T-helper 2 cell treated with Interferon-gamma antibody and Interleukin-4, amounts not matched to agents 5 μg/mL and 100 μg/mL, for 36 hours (primary cell): ENCODE results near the gene B4GAT1.
A peak's percentile ranks its signal among the peaks of the same experiment; 100 is the strongest.
"Not testable (repeated sequence)": the region's sequence is repeated elsewhere in the genome, so short reads cannot be mapped to it uniquely, and the experiment has no call there.

ENCODE experiments used
- DNase-seq: peaks from one replicate; pipeline ENCODE4 v3.0.0; 2021; ENCODE audit warnings: low spot score
- H3K27ac Mint-ChIP-seq: one replicate; pipeline ENCODE4 v1.8.0; 2021; ENCODE audit warnings: mild to moderate bottlenecking, mixed read lengths
- H3K27me3 Mint-ChIP-seq: one replicate; pipeline ENCODE4 v1.8.0; 2021; ENCODE audit warnings: low read depth, mixed read lengths
- H3K36me3 Mint-ChIP-seq: one replicate; pipeline ENCODE4 v1.8.0; 2021; ENCODE audit warnings: low read depth, mixed read lengths
- H3K4me1 Mint-ChIP-seq: one replicate; pipeline ENCODE4 v1.8.0; 2021; ENCODE audit warnings: low read depth, mixed read lengths
- H3K4me3 Mint-ChIP-seq: one replicate; pipeline ENCODE4 v1.8.0; 2022; ENCODE audit warnings: mild to moderate bottlenecking, moderate library complexity, mixed read lengths
- H3K9me3 Mint-ChIP-seq: one replicate; pipeline ENCODE4 v1.8.0; 2021; ENCODE audit warnings: mixed read lengths

B4GAT1 gene

GRCh38 chr11:66327171-66328030 is 20.0 kb downstream of the B4GAT1 start:
- Mint-ChIP-seq H3K4me3 (peak overlapping the region; percentile 6), H3K4me1 (peaks cover 20% of the 10 kb centered on the region), H3K27ac (peak overlapping the region; percentile 62), H3K36me3 (no peaks in the 10 kb centered on the region), H3K27me3 (no peaks in the 10 kb centered on the region), H3K9me3 (no peaks in the 10 kb centered on the region)
- no peak for DNase-seq

GRCh38 chr11:66326261-66327111 is 20.9 kb downstream of the B4GAT1 start:
- Mint-ChIP-seq H3K27ac (peak overlapping the region; percentile 70), H3K36me3 (no peaks in the 10 kb centered on the region), H3K27me3 (no peaks in the 10 kb centered on the region), H3K4me3 (no peak overlapping the region), H3K4me1 (peaks cover 20% of the 10 kb centered on the region), H3K9me3 (no peaks in the 10 kb centered on the region)
- DNase-seq = no peak

GRCh38 chr11:66325263-66325671 is 22.2 kb downstream of the B4GAT1 start:
- no peak overlapping the region for H3K27ac Mint-ChIP-seq
- H3K27me3 Mint-ChIP-seq = peaks cover 1% of the 10 kb centered on the region
- no peak for DNase-seq
- no peaks in the 10 kb centered on the region for H3K36me3 Mint-ChIP-seq
- H3K9me3 Mint-ChIP-seq = peaks cover 2% of the 10 kb centered on the region
- peaks cover 20% of the 10 kb centered on the region for H3K4me1 Mint-ChIP-seq
- H3K4me3 Mint-ChIP-seq = no peak overlapping the region

GRCh38 chr11:66324664-66325063 is 22.8 kb downstream of the B4GAT1 start:
- Mint-ChIP-seq H3K27ac (no peak overlapping the region), H3K4me1 (peaks cover 20% of the 10 kb centered on the region), H3K9me3 (peaks cover 8% of the 10 kb centered on the region), H3K27me3 (peaks cover 5% of the 10 kb centered on the region), H3K4me3 (no peak overlapping the region), H3K36me3 (no peaks in the 10 kb centered on the region)
- DNase-seq = no peak

GRCh38 chr11:66323684-66324083 is 23.7 kb downstream of the B4GAT1 start:
- Mint-ChIP-seq H3K27me3 (peaks cover 5% of the 10 kb centered on the region), H3K9me3 (peaks cover 8% of the 10 kb centered on the region), H3K4me3 (no peak overlapping the region), H3K36me3 (no peaks in the 10 kb centered on the region), H3K27ac (no peak overlapping the region), H3K4me1 (peaks cover 26% of the 10 kb centered on the region)
- no peak for DNase-seq

- Mint-ChIP-seq H3K4me1 (peaks cover 26% of the 10 kb centered on the region), H3K4me3 (no peak overlapping the region), H3K27ac (no peak overlapping the region)
These were observed 24.5 kb downstream of the B4GAT1 start for GRCh38 chr11:66322732-66323427.

GRCh38 chr11:66321606-66322005 is 25.8 kb downstream of the B4GAT1 start:
- Mint-ChIP-seq H3K36me3 (no peaks in the 10 kb centered on the region), H3K4me3 (no peak overlapping the region), H3K27ac (no peak overlapping the region), H3K27me3 (peaks cover 5% of the 10 kb centered on the region), H3K4me1 (peaks cover 25% of the 10 kb centered on the region), H3K9me3 (peaks cover 8% of the 10 kb centered on the region)
- no peak for DNase-seq

More at GRCh38 chr11:66322732-66323427, 24.5 kb downstream of the B4GAT1 start:
- Mint-ChIP-seq H3K9me3 (peaks cover 8% of the 10 kb centered on the region), H3K36me3 (no peaks in the 10 kb centered on the region), H3K27me3 (peaks cover 5% of the 10 kb centered on the region)
- no peak for DNase-seq

- H3K27ac Mint-ChIP-seq, H3K27me3 Mint-ChIP-seq, DNase-seq, H3K36me3 Mint-ChIP-seq, H3K4me3 Mint-ChIP-seq, H3K9me3 Mint-ChIP-seq: not testable (repeated sequence)
- H3K4me1 Mint-ChIP-seq = peaks cover 20% of the 10 kb centered on the region
These were observed 26.7 kb downstream of the B4GAT1 start for GRCh38 chr11:66320748-66321147.

GRCh38 chr11:66320289-66320688 is 27.1 kb downstream of the B4GAT1 start:
- not testable (repeated sequence) for DNase-seq, H3K27me3 Mint-ChIP-seq, H3K9me3 Mint-ChIP-seq, H3K27ac Mint-ChIP-seq, H3K4me3 Mint-ChIP-seq, H3K36me3 Mint-ChIP-seq
- H3K4me1 Mint-ChIP-seq = peaks cover 19% of the 10 kb centered on the region

GRCh38 chr11:66318600-66318970 is 28.8 kb downstream of the B4GAT1 start:
- Mint-ChIP-seq H3K27me3 (peaks cover 7% of the 10 kb centered on the region), H3K4me3 (no peak overlapping the region), H3K4me1 (peaks cover 25% of the 10 kb centered on the region), H3K36me3 (no peaks in the 10 kb centered on the region), H3K27ac (peak overlapping the region; percentile 22), H3K9me3 (peaks cover 8% of the 10 kb centered on the region)
- no peak for DNase-seq

GRCh38 chr11:66317723-66318599 is 29.5 kb downstream of the B4GAT1 start:
- H3K4me3 Mint-ChIP-seq = no peak overlapping the region
- peak overlapping the region; percentile 71 for H3K27ac Mint-ChIP-seq
- peaks cover 25% of the 10 kb centered on the region for H3K4me1 Mint-ChIP-seq
- DNase-seq = no peak
- peaks cover 7% of the 10 kb centered on the region for H3K27me3 Mint-ChIP-seq
- peaks cover 8% of the 10 kb centered on the region for H3K9me3 Mint-ChIP-seq
- H3K36me3 Mint-ChIP-seq = no peaks in the 10 kb centered on the region

GRCh38 chr11:66317322-66317722 is 30.1 kb downstream of the B4GAT1 start:
- Mint-ChIP-seq H3K9me3 (peaks cover 8% of the 10 kb centered on the region), H3K4me1 (peaks cover 25% of the 10 kb centered on the region), H3K27me3 (peaks cover 7% of the 10 kb centered on the region), H3K27ac (peak overlapping the region; percentile 71), H3K36me3 (no peaks in the 10 kb centered on the region), H3K4me3 (no peak overlapping the region)
- no peak for DNase-seq

GRCh38 chr11:66316849-66317251 is 30.6 kb downstream of the B4GAT1 start, which contains the start of gene CD248:
Gene CD248 (minus strand): TSS chr11:66317044. CDS start chr11:66317027, 17 bp downstream.
- Mint-ChIP-seq H3K4me3 (no peak within 1 kb of the TSS), H3K4me1 (peaks cover 25% of the 10 kb centered on the region), H3K36me3 (no peaks in the 10 kb centered on the region), H3K9me3 (peaks cover 8% of the 10 kb centered on the region), H3K27me3 (peaks cover 7% of the 10 kb centered on the region), H3K27ac (peak within 1 kb of the TSS; percentile 71)
- no peak for DNase-seq
